ENCODE results near the gene FOXN1. TPM values are rescaled to one million over a fixed set of nuclear protein-coding genes. Genes with fewer than 3 reads are reported as not detected.

FOXN1 gene
- polyA plus RNA-seq, 1 of the 3 experiments (the other 2 are of a cell fraction) = not detected

DNA sequence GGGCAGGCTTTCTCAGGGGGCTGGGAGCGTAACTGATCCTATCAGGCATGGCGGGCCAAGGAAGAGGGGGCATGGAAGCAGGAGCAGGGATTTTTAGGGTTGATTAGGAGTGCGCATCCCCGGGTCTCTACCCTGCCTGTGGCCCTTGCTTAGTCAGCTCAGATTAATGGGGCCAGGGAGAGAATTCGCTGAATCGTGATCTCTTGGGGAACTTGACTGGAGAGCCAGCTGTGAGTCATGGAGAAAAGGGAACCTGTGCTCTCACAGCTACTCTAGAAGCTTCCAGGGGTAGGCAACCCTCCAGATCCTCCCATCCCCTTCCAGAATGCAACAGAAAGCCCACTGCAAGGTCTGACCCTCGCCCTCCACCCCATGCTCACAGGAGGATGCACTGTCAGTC, 3.6 kb downstream of the FOXN1 start:
- no peaks in the 10 kb centered on the region for H4K20me1 ChIP-seq (ENCODE audit: insufficient read depth)
- no peaks in the 10 kb centered on the region for H3K4me1 ChIP-seq (ENCODE audit: control insufficient read depth in 1 of 2, insufficient read depth in 2 of 2, low read depth in 1 of 2, low read length in 1 of 2)
- no peak overlapping the region for H3K9ac ChIP-seq
- H3K4me2 ChIP-seq = no peak overlapping the region
- H2AFZ ChIP-seq (ENCODE audit: low read depth) = no peak overlapping the region
- H3F3A ChIP-seq (replicated peaks; ENCODE audit: insufficient read depth) = no peaks in the 10 kb centered on the region
- no peak overlapping the region for H3K27ac ChIP-seq (ENCODE audit: low read depth in 2 of 2, low read length in 1 of 2)
- no peak for DNase-seq
- TF ChIP-seq GABPA (IDR thresholded peaks at IDR 0.05; ENCODE audit: low read depth) (no peak), SMC3 (IDR thresholded peaks at IDR 0.05; ENCODE audit: low read depth, low read length) (no peak), RXRA (IDR thresholded peaks at IDR 0.05; ENCODE audit: borderline replicate concordance, low read depth) (no peak), RCOR1 (IDR thresholded peaks at IDR 0.05; ENCODE audit: low read length) (no peak), FOXM1 (IDR thresholded peaks at IDR 0.05; ENCODE audit: low read depth) (no peak), FOXJ3 (CRISPR knock-in tag; IDR thresholded peaks at IDR 0.05) (no peak)
- no peaks in the 10 kb centered on the region for H3K9me2 ChIP-seq
- POLR2A ChIA-PET = no interaction called here
- H3K36me3 ChIP-seq (replicated peaks in 1 of 2; ENCODE audit: control insufficient read depth in 1 of 2, insufficient read depth in 2 of 2, low read length in 1 of 2) = no peaks in the 10 kb centered on the region
- peaks cover 44% of the 10 kb centered on the region for H3K27me3 ChIP-seq (ENCODE audit: insufficient read depth)
- CTCF ChIA-PET = interaction anchor here (1.0 to 2.1 kb wide), 3 partner anchors 10 to 31 kb away, joined by 3 to 5 read pairs (median 3); no protein-coding TSS in a partner anchor
- no peaks in the 10 kb centered on the region for H3K9me3 ChIP-seq
- no peaks in the 10 kb centered on the region for H3K79me2 ChIP-seq (ENCODE audit: insufficient read depth)
- 54% methylated on average over 6 of the region's 7 CpGs for WGBS (ENCODE audit: low lambda C conversion rate)
- no peak overlapping the region for H3K4me3 ChIP-seq (ENCODE audit: low read depth in 2 of 2, low read length in 1 of 2)

DNA sequence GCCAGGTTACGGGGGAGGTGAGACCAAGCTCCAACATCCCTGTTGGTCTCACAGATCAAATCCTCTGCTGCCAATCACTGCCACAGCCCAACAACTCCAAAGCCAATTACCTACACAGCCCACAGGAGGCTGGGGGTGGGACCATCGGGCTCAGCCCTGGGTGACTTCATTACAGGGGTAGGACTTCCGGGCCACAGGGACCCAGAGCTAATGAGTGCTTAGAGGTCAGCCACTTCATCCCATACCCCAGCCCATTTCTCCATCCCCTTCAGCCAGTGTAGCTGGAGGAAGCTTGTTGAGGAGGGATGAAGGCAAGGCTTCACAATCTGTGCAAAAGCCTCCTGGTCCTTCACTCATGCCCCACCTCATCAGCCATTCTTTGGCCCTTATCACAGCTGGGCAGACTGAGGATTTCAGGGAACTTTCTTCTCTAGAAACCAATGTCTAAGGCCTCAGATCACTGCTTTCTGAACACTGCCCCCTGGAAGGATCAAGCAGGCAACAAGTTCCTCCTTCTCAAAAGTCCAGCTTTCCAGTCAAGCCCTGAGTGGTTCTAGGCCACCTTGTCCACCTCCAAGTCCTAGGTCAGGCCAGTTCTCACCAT, 5.8 kb downstream of the FOXN1 start:
- POLR2A ChIA-PET = interaction anchor here (0.8 kb wide), 1 partner anchor 14 kb away, joined by 3 read pairs; no protein-coding TSS in a partner anchor
- no peaks in the 10 kb centered on the region for H3K36me3 ChIP-seq (replicated peaks in 1 of 2; ENCODE audit: control insufficient read depth in 1 of 2, insufficient read depth in 2 of 2, low read length in 1 of 2)

More for the DNA sequence above, 5.8 kb downstream of the FOXN1 start:
- no peak overlapping the region for H3K4me2 ChIP-seq
- no peak overlapping the region for H2AFZ ChIP-seq (ENCODE audit: low read depth)
- H3K27ac ChIP-seq (ENCODE audit: low read depth in 2 of 2, low read length in 1 of 2) = no peak overlapping the region
- H3K4me3 ChIP-seq (ENCODE audit: low read depth in 2 of 2, low read length in 1 of 2) = no peak overlapping the region
- H3K9me3 ChIP-seq = no peaks in the 10 kb centered on the region
- peaks cover 38% of the 10 kb centered on the region for H3K27me3 ChIP-seq (ENCODE audit: insufficient read depth)
- H3K4me1 ChIP-seq (ENCODE audit: control insufficient read depth in 1 of 2, insufficient read depth in 2 of 2, low read depth in 1 of 2, low read length in 1 of 2) = no peaks in the 10 kb centered on the region
- TF ChIP-seq EZH2phosphoT487 (IDR thresholded peaks at IDR 0.05; ENCODE audit: borderline replicate concordance, low read depth) = no peak
- TF ChIP-seq, protein P1, sequence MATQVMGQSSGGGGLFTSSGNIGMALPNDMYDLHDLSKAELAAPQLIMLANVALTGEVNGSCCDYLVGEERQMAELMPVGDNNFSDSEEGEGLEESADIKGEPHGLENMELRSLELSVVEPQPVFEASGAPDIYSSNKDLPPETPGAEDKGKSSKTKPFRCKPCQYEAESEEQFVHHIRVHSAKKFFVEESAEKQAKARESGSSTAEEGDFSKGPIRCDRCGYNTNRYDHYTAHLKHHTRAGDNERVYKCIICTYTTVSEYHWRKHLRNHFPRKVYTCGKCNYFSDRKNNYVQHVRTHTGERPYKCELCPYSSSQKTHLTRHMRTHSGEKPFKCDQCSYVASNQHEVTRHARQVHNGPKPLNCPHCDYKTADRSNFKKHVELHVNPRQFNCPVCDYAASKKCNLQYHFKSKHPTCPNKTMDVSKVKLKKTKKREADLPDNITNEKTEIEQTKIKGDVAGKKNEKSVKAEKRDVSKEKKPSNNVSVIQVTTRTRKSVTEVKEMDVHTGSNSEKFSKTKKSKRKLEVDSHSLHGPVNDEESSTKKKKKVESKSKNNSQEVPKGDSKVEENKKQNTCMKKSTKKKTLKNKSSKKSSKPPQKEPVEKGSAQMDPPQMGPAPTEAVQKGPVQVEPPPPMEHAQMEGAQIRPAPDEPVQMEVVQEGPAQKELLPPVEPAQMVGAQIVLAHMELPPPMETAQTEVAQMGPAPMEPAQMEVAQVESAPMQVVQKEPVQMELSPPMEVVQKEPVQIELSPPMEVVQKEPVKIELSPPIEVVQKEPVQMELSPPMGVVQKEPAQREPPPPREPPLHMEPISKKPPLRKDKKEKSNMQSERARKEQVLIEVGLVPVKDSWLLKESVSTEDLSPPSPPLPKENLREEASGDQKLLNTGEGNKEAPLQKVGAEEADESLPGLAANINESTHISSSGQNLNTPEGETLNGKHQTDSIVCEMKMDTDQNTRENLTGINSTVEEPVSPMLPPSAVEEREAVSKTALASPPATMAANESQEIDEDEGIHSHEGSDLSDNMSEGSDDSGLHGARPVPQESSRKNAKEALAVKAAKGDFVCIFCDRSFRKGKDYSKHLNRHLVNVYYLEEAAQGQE (IDR thresholded peaks at IDR 0.05; ENCODE audit: low read depth, low read length) = no peak
- TF ChIP-seq RXRA (IDR thresholded peaks at IDR 0.05; ENCODE audit: borderline replicate concordance, low read depth) = no peak
- TF ChIP-seq JUND (IDR thresholded peaks at IDR 0.05) = no peak
- no peak for TF ChIP-seq TEAD4 (IDR thresholded peaks at IDR 0.05; ENCODE audit: borderline replicate concordance, insufficient read depth)
- no peak for TF ChIP-seq FOXM1 (IDR thresholded peaks at IDR 0.05; ENCODE audit: low read depth)
- TF ChIP-seq ELF1 (IDR thresholded peaks at IDR 0.05) = no peak
- TF ChIP-seq, protein P2, sequence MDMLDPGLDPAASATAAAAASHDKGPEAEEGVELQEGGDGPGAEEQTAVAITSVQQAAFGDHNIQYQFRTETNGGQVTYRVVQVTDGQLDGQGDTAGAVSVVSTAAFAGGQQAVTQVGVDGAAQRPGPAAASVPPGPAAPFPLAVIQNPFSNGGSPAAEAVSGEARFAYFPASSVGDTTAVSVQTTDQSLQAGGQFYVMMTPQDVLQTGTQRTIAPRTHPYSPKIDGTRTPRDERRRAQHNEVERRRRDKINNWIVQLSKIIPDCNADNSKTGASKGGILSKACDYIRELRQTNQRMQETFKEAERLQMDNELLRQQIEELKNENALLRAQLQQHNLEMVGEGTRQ (IDR thresholded peaks at IDR 0.05; ENCODE audit: borderline replicate concordance, low read depth, low read length) = no peak
- no peak for TF ChIP-seq TAF1 (IDR thresholded peaks at IDR 0.05; ENCODE audit: borderline replicate concordance, low read depth, low read length)
- TF ChIP-seq MXI1 (IDR thresholded peaks at IDR 0.05; ENCODE audit: low read depth, low read length) = no peak
- TF ChIP-seq YY1 (IDR thresholded peaks at IDR 0.05; ENCODE audit: low read depth) = no peak
- no peak for TF ChIP-seq TCF12 (IDR thresholded peaks at IDR 0.05)
- TF ChIP-seq GABPA (IDR thresholded peaks at IDR 0.05; ENCODE audit: low read depth) = no peak
- no peak for TF ChIP-seq NRF1 (IDR thresholded peaks at IDR 0.05; ENCODE audit: low read depth, low read length)
- TF ChIP-seq GATA2 (CRISPR knock-in tag; IDR thresholded peaks at IDR 0.05) = no peak
- TF ChIP-seq, protein P3, sequence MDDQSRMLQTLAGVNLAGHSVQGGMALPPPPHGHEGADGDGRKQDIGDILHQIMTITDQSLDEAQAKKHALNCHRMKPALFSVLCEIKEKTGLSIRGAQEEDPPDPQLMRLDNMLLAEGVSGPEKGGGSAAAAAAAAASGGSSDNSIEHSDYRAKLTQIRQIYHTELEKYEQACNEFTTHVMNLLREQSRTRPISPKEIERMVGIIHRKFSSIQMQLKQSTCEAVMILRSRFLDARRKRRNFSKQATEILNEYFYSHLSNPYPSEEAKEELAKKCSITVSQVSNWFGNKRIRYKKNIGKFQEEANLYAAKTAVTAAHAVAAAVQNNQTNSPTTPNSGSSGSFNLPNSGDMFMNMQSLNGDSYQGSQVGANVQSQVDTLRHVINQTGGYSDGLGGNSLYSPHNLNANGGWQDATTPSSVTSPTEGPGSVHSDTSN (IDR thresholded peaks at IDR 0.05) = no peak
- TF ChIP-seq, protein P4, sequence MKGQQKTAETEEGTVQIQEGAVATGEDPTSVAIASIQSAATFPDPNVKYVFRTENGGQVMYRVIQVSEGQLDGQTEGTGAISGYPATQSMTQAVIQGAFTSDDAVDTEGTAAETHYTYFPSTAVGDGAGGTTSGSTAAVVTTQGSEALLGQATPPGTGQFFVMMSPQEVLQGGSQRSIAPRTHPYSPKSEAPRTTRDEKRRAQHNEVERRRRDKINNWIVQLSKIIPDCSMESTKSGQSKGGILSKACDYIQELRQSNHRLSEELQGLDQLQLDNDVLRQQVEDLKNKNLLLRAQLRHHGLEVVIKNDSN (IDR thresholded peaks at IDR 0.05; ENCODE audit: borderline replicate concordance, low read depth) = no peak
- no peak for TF ChIP-seq EP300 (IDR thresholded peaks at IDR 0.05; ENCODE audit: borderline replicate concordance in 1 of 2, low read depth in 1 of 2, low read length in 1 of 2)
- no peaks in the 10 kb centered on the region for H4K20me1 ChIP-seq (ENCODE audit: insufficient read depth)
- no peaks in the 10 kb centered on the region for H3K9me2 ChIP-seq
- CTCF ChIA-PET = interaction anchor here (0.9 to 1.3 kb wide), 3 partner anchors 28 to 37 kb away, joined by 4 to 5 read pairs (median 5); no protein-coding TSS in a partner anchor
- no peaks in the 10 kb centered on the region for H3F3A ChIP-seq (replicated peaks; ENCODE audit: insufficient read depth)
- 100% methylated on average over 1 of the region's 3 CpGs for WGBS (ENCODE audit: low lambda C conversion rate)
- no peaks in the 10 kb centered on the region for H3K79me2 ChIP-seq (ENCODE audit: insufficient read depth)
- no peak overlapping the region for H3K9ac ChIP-seq
- no peak for DNase-seq
